ENCODE measurements around the gene ZNF780B. TPM values are rescaled to one million over a fixed set of nuclear protein-coding genes. Genes with fewer than 3 reads are reported as not detected.

ZNF780B gene
- total and polyA plus RNA-seq, 8 donors = 4.4 to 14.9 (median 8.4) TPM

- no peak for ATAC-seq
- intact Hi-C loops (cut with DNase I) = no loop called here
- Histone ChIP-seq H3K9me3 (no peaks in the 10 kb centered on the region), H3K4me3 (no peak overlapping the region), H3K27me3 (no peaks in the 10 kb centered on the region), H3K4me1 (no peaks in the 10 kb centered on the region), H3K36me3 (peaks cover 0 to 28% (median 9%) of the 10 kb centered on the region in 3 donors), H3K27ac (no peak overlapping the region)
- no peak for FAIRE-seq
- no peak for TF ChIP-seq CTCF (IDR thresholded peaks at IDR 0.05)
- 92% methylated on average over 4 of the region's 4 CpGs for WGBS, 2 donors
- DNase-seq = no peak
Measured at GRCh38 chr19:40005691-40006272, 50.2 kb downstream of the ZNF780B start.

- DNase-seq (no peak), ATAC-seq (no peak)
- intact Hi-C loops (cut with DNase I) = no loop called here
Measured at GRCh38 chr19:39998501-39998900, 57.5 kb downstream of the ZNF780B start.

GRCh38 chr19:39997638-39998216 is 58.3 kb downstream of the ZNF780B start:
- Histone ChIP-seq H3K27ac (peak overlapping the region in 3 of 4 donors; percentile 70 to 73 (median 71)), H3K4me3 (peak overlapping the region in 3 of 4 donors; percentile 67 to 80 (median 76)), H3K4me1 (no peaks in the 10 kb centered on the region), H3K27me3 (no peaks in the 10 kb centered on the region), H3K9me3 (no peaks in the 10 kb centered on the region), H3K36me3 (no peaks in the 10 kb centered on the region)
- TF ChIP-seq CTCF (IDR thresholded peaks at IDR 0.05) = no peak
- intact Hi-C loops (cut with DNase I) = no loop called here
- DNase-seq (no peak), FAIRE-seq (no peak), ATAC-seq (peak in 2 of 4 donors; percentile 17 to 22)
- 65 to 69% methylated on average over 5 of the region's 5 CpGs for WGBS, 2 donors

More at GRCh38 chr19:39998501-39998900, 57.5 kb downstream of the ZNF780B start:
- no peak for TF ChIP-seq CTCF (IDR thresholded peaks at IDR 0.05)
- no peaks in the 10 kb centered on the region for H3K27me3 ChIP-seq
- H3K4me3 ChIP-seq = no peak overlapping the region
- no peaks in the 10 kb centered on the region for H3K9me3 ChIP-seq
- no peaks in the 10 kb centered on the region for H3K4me1 ChIP-seq
- H3K27ac ChIP-seq = no peak overlapping the region
- no peak for FAIRE-seq
- no peaks in the 10 kb centered on the region for H3K36me3 ChIP-seq
- WGBS, 2 donors = 94 to 98% methylated on average over 4 of the region's 4 CpGs

- intact Hi-C loops (cut with DNase I) = no loop called here
- Histone ChIP-seq H3K9me3 (no peaks in the 10 kb centered on the region), H3K4me3 (peak within 1 kb of the TSS; percentile 67 to 80 (median 74)), H3K36me3 (no peaks in the 10 kb centered on the region), H3K27ac (peak within 1 kb of the TSS; percentile 62 to 73 (median 70)), H3K4me1 (no peaks in the 10 kb centered on the region), H3K27me3 (no peaks in the 10 kb centered on the region)
- no peak for TF ChIP-seq CTCF (IDR thresholded peaks at IDR 0.05)
- WGBS, 2 donors = 2 to 3% methylated on average over 53 of the region's 53 CpGs
- ATAC-seq (peak; percentile 96 to 99 (median 98)), FAIRE-seq (no peak), DNase-seq (peak; percentile 82 to 93 (median 88))
Measured at GRCh38 chr19:39996811-39997637, 59.0 kb downstream of the ZNF780B start, which contains the start of gene ZNF546. Gene ZNF546 (plus strand): TSS chr19:39997060. CDS start chr19:39998327, 1,267 bp downstream.

Measured in pancreas (tissue), 10 donors.